Measurements from ENCODE around the gene ASPRV1. TPM values are rescaled to one million over a fixed set of nuclear protein-coding genes. Genes with fewer than 3 reads are reported as not detected.
"Not testable (repeated sequence)": the region's sequence is repeated elsewhere in the genome, so short reads cannot be mapped to it uniquely, and the experiment has no call there.

The ASPRV1 gene
- 2.2 TPM for total RNA-seq (ENCODE audit: insufficient read depth, low replicate concordance)

GRCh38 chr2:69961496-69961895, at the start of gene ASPRV1:
ASPRV1 (minus strand) TSS chr2:69961631; CDS start chr2:69961436, 195 bp downstream.
- DNase-seq (ENCODE audit: low spot score), result no peak

DNA sequence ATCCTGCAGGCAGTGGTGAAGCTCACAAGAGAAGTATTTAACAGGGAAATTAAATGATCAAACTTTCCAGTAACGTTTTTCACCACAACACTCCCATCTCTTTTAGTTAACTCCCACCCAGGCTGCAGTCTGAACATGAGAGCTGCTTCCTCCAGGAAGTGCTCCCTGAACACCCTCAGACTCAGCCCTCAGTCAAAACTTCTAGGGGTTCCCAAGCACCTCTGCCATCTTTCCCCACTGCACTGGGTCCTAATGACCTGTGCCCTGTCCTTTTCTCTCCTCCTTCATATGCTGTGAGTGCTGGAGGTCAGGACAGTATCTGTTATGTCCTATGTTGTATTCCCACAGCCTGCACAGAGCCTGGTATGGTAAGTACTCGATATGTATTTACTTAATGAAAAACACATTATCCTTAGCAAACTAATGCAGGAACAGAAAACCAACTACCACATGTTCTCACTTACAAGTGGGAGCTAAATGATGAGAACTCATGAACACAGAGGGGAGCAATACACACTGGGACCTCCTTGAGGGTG, 49.2 kb upstream of the ASPRV1 start:
- no peak for DNase-seq (ENCODE audit: low spot score)

GRCh38 chr2:70009762-70010575, 48.5 kb upstream of the ASPRV1 start:
- DNase-seq (ENCODE audit: low spot score), result no peak

GRCh38 chr2:70008290-70008689, 46.9 kb upstream of the ASPRV1 start:
- no peak for DNase-seq (ENCODE audit: low spot score)

DNA sequence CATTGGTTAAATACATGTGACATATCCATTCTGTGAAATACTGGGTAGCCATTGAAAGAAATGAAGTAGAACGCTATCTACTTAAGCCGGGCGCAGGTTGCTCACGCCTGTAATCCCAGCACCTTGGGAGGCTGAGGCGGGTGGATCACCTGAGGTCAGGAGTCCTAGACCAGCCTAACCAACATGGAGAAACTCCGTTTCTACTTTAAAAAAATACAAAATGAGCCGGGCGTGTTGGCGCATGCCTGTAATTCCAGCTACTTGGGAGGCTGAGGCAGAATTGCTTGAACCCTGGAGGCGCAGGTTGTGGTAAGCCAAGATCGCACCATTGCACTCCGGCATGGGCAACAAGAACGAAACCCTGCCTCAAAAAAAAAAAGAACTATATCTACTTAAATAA, 45.7 kb upstream of the ASPRV1 start:
- no peak for DNase-seq (ENCODE audit: low spot score)

DNA sequence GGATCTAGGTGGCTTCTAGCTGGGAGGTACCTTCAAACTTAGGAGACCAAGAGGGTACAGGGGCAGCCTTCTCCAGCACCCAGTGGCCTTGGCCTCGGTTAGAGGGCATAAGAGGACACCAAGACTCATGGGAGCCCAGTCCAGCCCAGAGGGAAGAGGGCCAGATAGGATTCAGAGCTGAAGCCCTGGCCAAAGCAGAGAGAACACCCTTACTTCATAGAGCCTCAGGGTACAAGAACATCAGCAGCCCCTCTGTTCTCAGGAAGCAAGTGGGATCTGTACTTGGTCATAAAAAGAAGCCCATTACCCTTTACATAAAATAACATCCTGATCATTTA, 45.0 kb upstream of the ASPRV1 start:
- no peak for DNase-seq (ENCODE audit: low spot score)

DNA sequence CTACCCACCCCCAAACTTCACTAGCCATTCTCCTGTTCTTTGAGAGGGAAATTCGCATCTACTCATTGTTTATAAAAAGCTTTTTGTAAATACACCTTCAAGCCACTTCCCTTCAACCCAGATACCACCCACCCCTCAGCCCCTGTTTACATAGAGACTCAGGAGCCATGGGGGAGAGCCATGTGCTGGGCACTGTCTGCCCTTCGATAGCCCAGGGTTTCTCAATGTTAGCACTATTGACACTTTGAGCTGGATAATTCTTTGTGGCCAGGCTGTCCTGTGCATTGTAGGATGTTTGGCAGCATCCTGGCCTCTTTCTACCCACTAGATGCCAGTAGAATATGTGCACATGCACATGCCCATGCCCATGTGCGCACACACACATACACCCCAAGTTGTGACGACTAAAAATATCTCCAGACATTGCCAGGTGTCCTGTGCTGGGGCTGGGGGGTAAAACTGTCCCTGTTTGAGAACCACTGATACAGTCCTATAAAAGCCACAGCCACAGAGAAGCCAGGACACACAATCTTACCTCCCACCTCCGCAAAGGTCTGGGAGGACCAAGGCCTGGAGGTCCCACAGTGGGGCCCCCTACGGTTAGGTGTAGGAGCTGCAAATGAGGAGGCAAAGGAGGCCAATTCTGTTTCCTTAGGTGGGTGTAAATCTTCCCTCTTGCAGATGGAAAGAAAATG, 44.5 kb upstream of the ASPRV1 start:
- no peak for DNase-seq (ENCODE audit: low spot score)

DNA sequence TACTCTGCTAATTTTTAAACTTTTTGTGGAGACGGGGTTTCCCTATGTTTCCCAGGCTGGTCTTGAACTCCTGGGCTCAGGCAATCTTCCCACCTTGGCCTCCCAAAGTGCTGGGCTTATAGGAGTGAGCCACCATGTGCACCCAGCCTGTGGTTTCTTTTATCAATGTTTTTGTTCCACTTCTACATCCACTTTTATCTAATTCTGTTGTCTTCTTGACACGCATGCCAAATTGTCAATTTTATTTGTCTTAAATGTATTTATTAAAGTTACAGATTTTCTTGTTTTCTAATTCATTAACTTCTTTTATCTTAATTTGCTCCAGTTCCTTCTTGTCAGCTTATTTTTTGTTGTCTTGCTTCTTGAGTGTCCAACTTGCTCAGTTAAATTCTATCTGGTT, 43.8 kb upstream of the ASPRV1 start:
- DNase-seq (ENCODE audit: low spot score), result no peak

DNA sequence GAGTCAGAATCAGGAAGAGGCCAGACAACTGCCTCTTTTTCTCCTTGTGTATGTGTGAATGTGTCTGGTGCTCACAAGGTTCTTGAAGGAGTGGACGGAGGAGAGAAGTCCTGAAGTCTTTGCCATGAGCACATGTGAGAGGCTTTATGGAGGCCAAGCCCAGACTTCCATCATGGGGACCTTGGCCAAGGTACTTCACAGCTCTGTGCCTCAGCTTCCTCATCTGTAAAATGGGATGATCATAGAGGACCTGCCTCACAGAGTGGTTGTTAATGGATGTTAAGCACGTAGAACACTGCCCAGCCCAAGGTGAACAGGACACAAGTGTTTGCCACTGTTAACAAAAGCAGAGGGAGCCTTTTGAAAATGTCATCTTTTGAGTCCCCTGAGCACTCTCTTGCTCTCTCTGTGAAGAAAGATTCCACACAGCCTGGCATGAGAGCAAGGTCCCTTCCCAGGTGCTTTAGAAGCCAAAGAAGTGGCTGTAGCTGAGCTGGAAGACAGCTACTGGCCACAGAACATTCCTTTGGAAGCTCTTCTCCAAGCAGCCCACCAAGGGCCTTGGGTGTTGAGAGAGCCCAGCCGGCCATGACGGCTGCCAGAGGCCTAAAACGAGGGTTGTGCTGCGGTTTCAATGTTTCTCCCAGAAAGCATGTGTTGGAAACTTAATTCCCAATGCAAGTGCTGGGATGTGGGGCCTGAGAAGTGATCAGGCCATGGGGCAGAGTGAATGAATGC, 41.8 kb upstream of the ASPRV1 start:
- no peak for DNase-seq (ENCODE audit: low spot score)

GRCh38 chr2:70002241-70002899, 40.9 kb upstream of the ASPRV1 start:
- DNase-seq (ENCODE audit: low spot score), result no peak

- DNase-seq (ENCODE audit: low spot score), result not testable (repeated sequence)
Measured at GRCh38 chr2:70000529-70000928, 39.1 kb upstream of the ASPRV1 start.

GRCh38 chr2:69998761-69999160, 37.3 kb upstream of the ASPRV1 start:
- DNase-seq (ENCODE audit: low spot score), result no peak

DNA sequence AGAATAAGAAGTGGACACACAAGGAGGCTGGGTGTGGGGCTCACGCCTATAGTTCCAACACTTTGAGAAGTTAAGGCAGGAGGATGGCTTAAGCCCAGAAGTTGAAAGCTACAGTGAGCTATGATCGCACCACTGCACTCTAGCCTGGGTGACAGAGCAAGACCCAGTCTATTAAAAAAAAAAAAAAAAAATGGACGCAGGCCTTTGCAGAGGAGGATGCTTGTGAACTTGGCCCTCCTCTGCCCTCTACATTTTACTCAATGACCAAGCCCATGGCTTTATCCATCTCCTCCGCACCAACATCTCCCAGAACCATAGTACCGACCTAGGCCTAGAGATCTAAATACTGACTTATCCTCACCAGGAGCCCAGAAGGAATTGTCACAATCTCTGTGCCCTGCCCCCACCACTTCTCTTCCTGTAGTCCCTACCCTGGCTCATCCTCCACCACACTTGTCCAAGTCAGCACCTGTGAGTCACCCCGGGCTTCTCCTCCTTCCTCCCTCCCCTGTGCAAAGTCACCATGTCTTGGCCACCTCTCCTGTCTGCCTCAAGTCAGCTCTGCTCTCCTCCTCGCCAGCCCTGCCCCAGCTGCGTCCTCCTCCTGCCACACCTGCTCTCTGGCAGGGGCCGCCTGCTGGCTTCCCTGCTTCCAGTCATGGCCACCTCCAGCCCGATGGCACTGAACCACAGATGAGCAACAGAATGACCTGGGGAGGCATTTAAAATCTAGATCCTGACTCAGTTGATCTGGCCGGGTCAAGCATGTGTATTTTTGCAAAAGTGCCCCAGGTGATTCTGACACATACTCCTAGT, 35.8 kb upstream of the ASPRV1 start:
- DNase-seq (ENCODE audit: low spot score), result no peak

DNA sequence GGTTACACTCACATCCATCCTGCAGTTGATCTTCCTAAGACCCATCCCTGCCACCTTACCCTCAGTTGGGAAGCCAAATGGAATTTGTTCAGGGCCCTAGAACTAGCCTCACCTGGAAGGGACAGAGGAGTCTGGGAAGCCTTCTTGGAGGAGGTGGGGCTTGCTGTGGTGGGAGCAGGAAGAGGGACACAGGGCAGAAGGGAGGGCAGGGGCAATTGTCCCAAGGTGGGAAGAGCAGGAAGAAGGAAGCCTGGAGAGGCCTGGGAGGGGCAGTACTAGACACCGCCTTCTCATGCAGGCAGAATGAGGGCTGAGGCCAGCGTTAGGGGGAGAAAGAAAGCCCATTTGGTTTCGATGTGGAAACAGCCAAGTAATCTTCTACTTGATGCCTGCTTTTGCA, 34.1 kb upstream of the ASPRV1 start:
- no peak for DNase-seq (ENCODE audit: low spot score)

GRCh38 chr2:69994166-69994565, 32.7 kb upstream of the ASPRV1 start:
- DNase-seq (ENCODE audit: low spot score), result no peak

GRCh38 chr2:69993708-69994107, 32.3 kb upstream of the ASPRV1 start:
- no peak for DNase-seq (ENCODE audit: low spot score)

GRCh38 chr2:69993048-69993565, 31.7 kb upstream of the ASPRV1 start:
- no peak for DNase-seq (ENCODE audit: low spot score)

DNA sequence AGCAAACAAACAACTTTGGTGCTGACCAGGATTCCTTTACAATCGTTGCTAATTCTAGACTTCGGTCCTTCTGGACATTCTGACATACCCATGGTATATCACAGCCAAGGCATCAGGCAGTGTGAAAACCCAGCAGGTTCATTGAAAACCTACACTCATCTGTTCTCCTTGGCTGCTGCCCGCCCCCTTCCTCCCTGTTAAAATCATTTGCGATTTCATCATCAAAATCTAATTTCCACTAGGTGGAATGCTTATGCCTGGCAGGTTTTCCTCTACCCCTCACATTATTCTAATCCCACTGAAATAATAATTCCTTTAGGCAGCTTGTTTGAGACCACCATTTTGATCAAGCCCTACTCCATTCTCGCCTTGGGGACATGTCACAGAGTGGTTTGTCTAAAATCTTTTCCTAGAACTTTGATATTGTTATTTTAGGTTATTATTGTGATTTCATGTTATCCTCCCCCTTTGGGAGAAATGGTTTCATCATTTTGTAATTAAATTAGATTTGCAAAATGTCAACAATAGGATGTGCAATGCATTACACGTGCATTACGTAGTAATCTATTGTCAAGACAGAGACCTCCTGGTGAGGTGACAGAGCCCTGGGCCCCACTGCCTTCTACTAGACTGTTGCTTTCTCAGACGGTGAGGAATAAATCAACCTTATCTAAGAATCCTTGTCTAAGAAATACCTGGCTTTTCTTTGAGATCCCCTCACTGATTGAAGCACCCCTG, 31.0 kb upstream of the ASPRV1 start:
- no peak for DNase-seq (ENCODE audit: low spot score)

DNA sequence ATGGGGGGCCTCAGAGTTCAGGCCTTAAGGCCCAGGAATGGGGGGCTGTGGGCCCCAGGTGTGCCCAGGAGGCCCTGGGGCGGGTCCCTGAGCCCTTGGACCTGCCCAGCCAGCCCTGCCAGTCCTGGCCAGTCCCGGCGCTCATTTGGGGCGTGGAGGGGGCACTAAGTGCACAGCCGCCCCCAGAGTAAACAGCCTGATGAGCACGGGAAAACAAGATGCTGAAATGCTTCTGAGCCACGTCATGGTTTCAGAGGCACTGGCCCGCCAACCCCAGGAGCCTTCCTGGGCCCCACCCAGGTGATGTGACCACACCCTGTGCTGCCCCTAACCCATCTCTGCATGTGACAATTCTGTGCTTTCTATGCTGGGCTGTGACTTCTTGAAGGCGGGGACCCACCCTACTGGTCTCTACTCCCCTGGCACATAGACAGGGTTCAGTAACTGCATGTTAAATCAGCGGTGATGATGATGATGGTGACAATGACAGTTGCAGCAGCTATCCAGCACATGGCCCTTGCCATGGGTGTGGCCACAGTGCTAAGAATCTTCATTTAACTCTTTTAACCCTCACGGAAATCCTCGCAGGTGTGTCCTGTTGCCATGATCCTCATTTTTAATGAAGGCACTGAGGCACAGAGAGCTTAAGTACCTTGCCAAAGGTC, 28.1 kb upstream of the ASPRV1 start:
- no peak for DNase-seq (ENCODE audit: low spot score)
